Parathyroid adenoma (tissue), 2 donors: ENCODE data around the gene SLC26A1.

ENCODE experiments used
- H2AFZ ChIP-seq: fragments of 300-600 bp; sonication (generic); one replicate; pipeline ENCODE4 v1.7.0; 2017; ENCODE audit warnings: antibody characterized with exemption, mild to moderate bottlenecking
- H3K27ac ChIP-seq: fragments of 300-600 bp; sonication (generic); one replicate; pipeline ENCODE4 v1.7.0; 2017
- H3K27me3 ChIP-seq: fragments of 300-600 bp; sonication (generic); one replicate; pipeline ENCODE4 v1.7.0; 2017; ENCODE audit warnings: low read length; ENCODE audit not compliant: control insufficient read depth, insufficient read depth
- H3K36me3 ChIP-seq: fragments of 300-600 bp; sonication (generic); one replicate; pipeline ENCODE4 v1.7.0; 2017; ENCODE audit warnings: low read length; ENCODE audit not compliant: control insufficient read depth, insufficient read depth
- H3K4me1 ChIP-seq: fragments of 300-600 bp; sonication (generic); one replicate; pipeline ENCODE4 v1.7.0; 2017; ENCODE audit warnings: control low read depth
- H3K4me2 ChIP-seq: fragments of 300-600 bp; sonication (generic); one replicate; pipeline ENCODE4 v1.7.0; 2017; ENCODE audit warnings: low read length
- H3K4me3 ChIP-seq: fragments of 300-600 bp; sonication (generic); one replicate; pipeline ENCODE4 v1.7.0; 2017; ENCODE audit warnings: low read depth, low read length
- H3K79me2 ChIP-seq: fragments of 300-600 bp; sonication (generic); one replicate; pipeline ENCODE4 v1.7.0; 2017; ENCODE audit warnings: control low read depth
- H3K9ac ChIP-seq: fragments of 300-600 bp; sonication (generic); one replicate; pipeline ENCODE4 v1.7.0; 2017; ENCODE audit warnings: mild to moderate bottlenecking
- H3K9me3 ChIP-seq: fragments of 300-600 bp; sonication (generic); one replicate; pipeline ENCODE4 v1.7.0; 2017; ENCODE audit warnings: low read length; ENCODE audit not compliant: control insufficient read depth
- CTCF ChIP-seq: fragments of 300-600 bp; sonication (generic); IDR thresholded peaks from one replicate; pipeline ENCODE4 v1.7.0; 2017; ENCODE audit warnings: antibody characterized with exemption, mild to moderate bottlenecking
- donor health status: primary hyperparathyroidism.

SLC26A1 gene

GRCh38 chr4:948936-949300 lies 44.3 kb downstream of the SLC26A1 start:
- H3K4me1 ChIP-seq: no peaks in the 10 kb centered on the region
- H3K4me2 ChIP-seq: no peak overlapping the region
- H3K36me3 ChIP-seq: no peaks in the 10 kb centered on the region
- TF ChIP-seq CTCF: no peak
- H2AFZ ChIP-seq: no peak overlapping the region
- no peak overlapping the region for H3K4me3 ChIP-seq
- no peak overlapping the region for H3K27ac ChIP-seq
- peaks cover 5% of the 10 kb centered on the region for H3K79me2 ChIP-seq
- H3K9ac ChIP-seq: no peak overlapping the region
- H3K27me3 ChIP-seq: no peaks in the 10 kb centered on the region
- no peaks in the 10 kb centered on the region for H3K9me3 ChIP-seq

DNA sequence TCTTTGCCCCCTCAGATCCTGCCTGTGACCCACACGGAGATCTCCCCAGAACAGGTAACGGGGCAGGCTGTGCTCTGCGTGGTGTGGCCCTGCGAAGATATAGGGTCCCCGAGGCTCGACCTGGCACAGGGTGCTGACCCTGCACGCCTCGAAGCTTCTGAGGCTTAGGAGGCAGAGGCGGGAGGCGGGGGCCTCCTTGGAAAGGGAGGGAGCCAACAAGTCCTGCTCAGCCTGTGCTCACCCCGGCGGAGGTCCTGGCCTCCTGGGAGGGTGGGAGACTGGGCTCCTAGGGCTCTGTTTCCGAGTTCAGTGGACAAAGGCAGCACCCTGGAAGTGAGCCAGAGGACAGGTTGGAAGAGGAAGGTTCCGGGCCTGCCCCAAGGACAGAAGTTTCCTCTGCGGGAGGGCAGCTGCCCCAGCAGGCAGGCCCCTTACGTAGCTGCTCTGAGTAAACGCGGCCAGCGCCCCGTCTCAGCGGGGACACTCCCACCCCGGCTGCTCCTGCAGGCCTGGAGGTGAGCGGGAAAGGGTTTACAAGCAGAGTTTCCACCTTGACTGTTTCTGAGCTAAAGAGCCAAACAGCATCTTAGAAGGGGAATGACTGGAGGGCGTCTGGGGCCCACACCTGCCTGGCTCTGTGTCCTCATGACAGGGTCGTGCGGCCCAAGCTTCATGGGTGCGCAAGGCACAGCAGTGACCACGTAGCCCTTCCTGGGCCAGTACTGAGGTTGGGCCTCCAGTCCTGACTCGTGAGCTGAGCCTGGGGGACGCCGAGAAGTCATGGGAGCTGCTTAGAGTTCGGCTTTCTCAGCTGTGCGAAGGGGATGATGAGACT lies 44.9 kb downstream of the SLC26A1 start:
- no peak overlapping the region for H3K27ac ChIP-seq
- no peak overlapping the region for H3K9ac ChIP-seq
- no peaks in the 10 kb centered on the region for H3K9me3 ChIP-seq
- H3K79me2 ChIP-seq: peaks cover 5% of the 10 kb centered on the region
- H3K4me1 ChIP-seq: no peaks in the 10 kb centered on the region
- H3K27me3 ChIP-seq: no peaks in the 10 kb centered on the region
- no peak for TF ChIP-seq CTCF
- H3K4me3 ChIP-seq: no peak overlapping the region
- H3K36me3 ChIP-seq: no peaks in the 10 kb centered on the region
- H2AFZ ChIP-seq: no peak overlapping the region
- H3K4me2 ChIP-seq: no peak overlapping the region

DNA sequence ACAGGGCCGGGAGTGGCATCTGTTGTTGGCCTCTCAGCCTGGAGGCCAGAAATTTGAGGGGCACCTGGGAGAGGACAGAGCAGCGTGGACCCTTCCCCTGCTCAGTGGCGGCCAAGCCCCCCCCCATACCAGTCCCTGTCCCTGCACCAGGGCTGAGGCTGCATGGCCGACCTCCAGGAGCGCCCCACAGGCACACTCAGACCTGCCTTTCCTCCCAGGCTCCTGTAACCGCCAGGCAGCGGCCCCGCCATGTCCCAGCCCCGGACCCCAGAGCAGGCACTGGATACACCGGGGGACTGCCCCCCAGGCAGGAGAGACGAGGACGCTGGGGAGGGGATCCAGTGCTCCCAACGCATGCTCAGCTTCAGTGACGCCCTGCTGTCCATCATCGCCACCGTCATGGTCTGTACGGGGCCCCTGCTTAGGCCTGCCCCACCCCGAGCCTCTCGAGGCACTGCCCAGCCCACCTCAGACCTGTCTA lies 45.7 kb downstream of the SLC26A1 start:
- Histone ChIP-seq H3K36me3 (no peaks in the 10 kb centered on the region), H3K4me3 (no peak overlapping the region), H3K27ac (no peak overlapping the region), H3K9me3 (no peaks in the 10 kb centered on the region), H3K79me2 (peaks cover 5% of the 10 kb centered on the region), H3K27me3 (no peaks in the 10 kb centered on the region), H3K9ac (no peak overlapping the region), H3K4me1 (no peaks in the 10 kb centered on the region), H2AFZ (no peak overlapping the region), H3K4me2 (no peak overlapping the region)
- no peak for TF ChIP-seq CTCF

DNA sequence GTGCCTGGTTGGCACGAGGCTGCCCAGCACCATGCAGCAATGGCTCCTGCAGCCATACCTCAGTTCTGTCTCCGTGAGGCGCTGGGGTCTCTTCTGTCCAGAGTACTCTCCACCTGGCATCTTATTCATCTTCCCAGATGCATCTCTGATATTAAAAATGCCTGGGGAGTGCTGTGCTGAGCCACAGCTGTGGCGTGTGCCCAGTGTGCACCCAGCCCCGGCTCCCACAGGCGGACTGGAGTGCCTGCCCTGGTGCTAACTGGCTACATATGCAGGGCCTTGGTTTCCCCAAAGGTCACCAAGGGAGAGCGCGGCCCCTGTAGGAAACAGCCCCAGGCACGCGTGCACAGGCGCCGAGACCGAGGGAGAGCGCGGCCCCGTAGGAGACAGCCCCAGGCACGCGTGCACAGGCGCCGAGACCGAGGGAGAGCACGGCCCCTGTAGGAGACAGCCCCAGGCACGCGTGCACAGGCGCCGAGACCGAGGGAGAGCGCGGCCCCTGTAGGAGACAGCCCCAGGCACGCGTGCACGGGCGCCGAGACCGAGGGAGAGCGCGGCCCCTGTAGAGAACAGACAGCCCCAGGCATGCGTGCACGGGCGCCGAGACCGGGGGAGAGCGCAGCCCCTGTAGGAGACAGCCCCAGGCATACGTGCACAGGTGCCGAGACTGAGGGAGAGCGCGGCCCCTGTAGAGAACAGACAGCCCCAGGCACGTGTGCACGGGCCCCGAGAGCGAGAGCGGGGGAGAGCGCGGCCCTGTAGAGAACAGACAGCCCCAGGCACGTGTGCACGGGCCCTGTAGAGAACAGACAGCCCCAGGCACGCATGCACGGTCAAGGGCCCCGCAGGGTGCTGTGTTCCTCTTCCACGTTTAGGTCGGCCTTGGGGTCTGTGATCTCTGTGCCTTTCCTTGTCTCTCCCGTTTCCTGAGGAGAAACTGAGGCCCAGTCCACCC lies 46.4 kb downstream of the SLC26A1 start:
- no peak for TF ChIP-seq CTCF
- Histone ChIP-seq H3K4me2 (no peak overlapping the region), H3K36me3 (no peaks in the 10 kb centered on the region), H3K9ac (no peak overlapping the region), H3K4me3 (no peak overlapping the region), H3K79me2 (peaks cover 5% of the 10 kb centered on the region), H3K9me3 (no peaks in the 10 kb centered on the region), H2AFZ (no peak overlapping the region), H3K27ac (no peak overlapping the region), H3K4me1 (no peaks in the 10 kb centered on the region), H3K27me3 (no peaks in the 10 kb centered on the region)
